GM19240 (cell line): Measurements from ENCODE around the gene PGRMC2.
"Not testable (repeated sequence)": the region's sequence is repeated elsewhere in the genome, so short reads cannot be mapped to it uniquely, and the experiment has no call there.

Source experiments
- DNase-seq: peaks from one replicate; pipeline ENCODE4 v3.0.0; 2011; ENCODE audit warnings: low spot score; ENCODE audit not compliant: insufficient read length

PGRMC2 gene

GRCh38 chr4:128268970-128269369, 18.6 kb downstream of the PGRMC2 start:
- no peak for DNase-seq

- no peak for DNase-seq
Observed at GRCh38 chr4:128267745-128268144, 19.9 kb downstream of the PGRMC2 start.

GRCh38 chr4:128267171-128267570, 20.4 kb downstream of the PGRMC2 start:
- not testable (repeated sequence) for DNase-seq

GRCh38 chr4:128265550-128265949, 22.1 kb downstream of the PGRMC2 start:
- DNase-seq, result not testable (repeated sequence)

GRCh38 chr4:128259889-128260288, 27.7 kb downstream of the PGRMC2 start:
- DNase-seq, result not testable (repeated sequence)

- not testable (repeated sequence) for DNase-seq
Observed at GRCh38 chr4:128258166-128258565, 29.4 kb downstream of the PGRMC2 start.

GRCh38 chr4:128256539-128256938, 31.1 kb downstream of the PGRMC2 start:
- DNase-seq, result no peak

- no peak for DNase-seq
Observed at GRCh38 chr4:128255906-128256305, 31.7 kb downstream of the PGRMC2 start.

GRCh38 chr4:128249787-128250668, 37.6 kb downstream of the PGRMC2 start:
- DNase-seq, result no peak

GRCh38 chr4:128247906-128248305, 39.7 kb downstream of the PGRMC2 start:
- no peak for DNase-seq

GRCh38 chr4:128245391-128245790, 42.2 kb downstream of the PGRMC2 start:
- not testable (repeated sequence) for DNase-seq

- DNase-seq, result no peak
Observed at GRCh38 chr4:128244379-128244778, 43.2 kb downstream of the PGRMC2 start.

- DNase-seq, result no peak
Observed at GRCh38 chr4:128242601-128243000, 45.0 kb downstream of the PGRMC2 start.

- DNase-seq, result no peak
Observed at GRCh38 chr4:128241981-128242380, 45.6 kb downstream of the PGRMC2 start.

- no peak for DNase-seq
Observed at GRCh38 chr4:128241425-128241913, 46.1 kb downstream of the PGRMC2 start.

- no peak for DNase-seq
Observed at GRCh38 chr4:128241019-128241418, 46.6 kb downstream of the PGRMC2 start.

GRCh38 chr4:128234836-128235235, 52.8 kb downstream of the PGRMC2 start:
- DNase-seq, result no peak

- DNase-seq, result no peak
Observed at GRCh38 chr4:128232719-128233118, 54.9 kb downstream of the PGRMC2 start.

- no peak for DNase-seq
Observed at GRCh38 chr4:128228845-128229795, 58.5 kb downstream of the PGRMC2 start.

GRCh38 chr4:128227991-128228571, 59.5 kb downstream of the PGRMC2 start:
- DNase-seq, result no peak

- no peak for DNase-seq
Observed at GRCh38 chr4:128225148-128225547, 62.5 kb downstream of the PGRMC2 start.
